Measurements from ENCODE around the gene PRPH.

GRCh38 chr12:49259452-49259851 lies 35.5 kb upstream of the PRPH start:
- TF ChIP-seq, protein P1, sequence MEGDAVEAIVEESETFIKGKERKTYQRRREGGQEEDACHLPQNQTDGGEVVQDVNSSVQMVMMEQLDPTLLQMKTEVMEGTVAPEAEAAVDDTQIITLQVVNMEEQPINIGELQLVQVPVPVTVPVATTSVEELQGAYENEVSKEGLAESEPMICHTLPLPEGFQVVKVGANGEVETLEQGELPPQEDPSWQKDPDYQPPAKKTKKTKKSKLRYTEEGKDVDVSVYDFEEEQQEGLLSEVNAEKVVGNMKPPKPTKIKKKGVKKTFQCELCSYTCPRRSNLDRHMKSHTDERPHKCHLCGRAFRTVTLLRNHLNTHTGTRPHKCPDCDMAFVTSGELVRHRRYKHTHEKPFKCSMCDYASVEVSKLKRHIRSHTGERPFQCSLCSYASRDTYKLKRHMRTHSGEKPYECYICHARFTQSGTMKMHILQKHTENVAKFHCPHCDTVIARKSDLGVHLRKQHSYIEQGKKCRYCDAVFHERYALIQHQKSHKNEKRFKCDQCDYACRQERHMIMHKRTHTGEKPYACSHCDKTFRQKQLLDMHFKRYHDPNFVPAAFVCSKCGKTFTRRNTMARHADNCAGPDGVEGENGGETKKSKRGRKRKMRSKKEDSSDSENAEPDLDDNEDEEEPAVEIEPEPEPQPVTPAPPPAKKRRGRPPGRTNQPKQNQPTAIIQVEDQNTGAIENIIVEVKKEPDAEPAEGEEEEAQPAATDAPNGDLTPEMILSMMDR (IDR thresholded peaks at IDR 0.05) = no peak
- no peak for TF ChIP-seq POLR2A (IDR thresholded peaks at IDR 0.05; ENCODE audit: low read length)
- no peak for TF ChIP-seq HOXA7 (CRISPR knock-in tag; IDR thresholded peaks at IDR 0.05)

Data from A549 (cell line).